Stimulated activated CD8-positive, alpha-beta memory T cell treated with anti-CD3 and anti-CD28 coated beads, Interleukin-15, amount 100 ng/mL, for 4 hours (primary cell): ENCODE results near the gene TAPT1.
"Not testable (repeated sequence)": the region's sequence is repeated elsewhere in the genome, so short reads cannot be mapped to it uniquely, and the experiment has no call there.

ENCODE experiments used
- DNase-seq, 2 donors: peaks; one replicate each; pipeline ENCODE4 v3.0.0-alpha.2; 2020; ENCODE audit warnings: low read depth in 2 of 2

Gene TAPT1

DNA sequence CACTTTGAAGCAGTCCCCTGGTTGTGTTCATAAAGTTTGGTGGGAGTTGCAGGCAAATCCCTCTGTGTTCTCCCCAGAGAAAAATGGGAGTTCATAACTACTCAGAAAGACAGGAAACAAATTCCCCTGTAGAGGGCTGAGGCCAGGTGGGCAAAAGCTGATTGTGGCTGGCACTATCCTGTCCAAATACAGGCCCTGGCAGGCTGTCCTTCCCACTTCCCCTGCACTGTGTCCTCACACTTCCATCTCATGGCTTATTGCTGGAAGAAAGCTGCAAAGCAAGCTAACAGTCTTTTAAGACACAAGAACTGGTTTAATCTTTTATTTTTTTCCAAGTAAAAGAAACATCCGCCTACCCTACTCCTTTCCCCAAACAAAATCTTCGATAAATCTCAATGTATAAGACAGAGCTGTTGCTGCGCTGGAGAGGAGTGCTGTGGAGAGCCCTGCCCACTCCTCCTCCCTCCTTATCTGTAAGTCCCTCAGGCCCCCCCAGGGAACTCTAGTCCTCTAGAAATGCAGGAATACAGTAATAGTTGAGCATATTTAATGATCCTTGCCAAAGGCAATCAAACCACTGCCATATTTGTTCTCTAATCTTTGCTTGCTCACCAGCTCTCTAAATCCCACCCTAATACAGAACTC is 14.0 kb downstream of the TAPT1 start:
- DNase-seq = no peak

DNA sequence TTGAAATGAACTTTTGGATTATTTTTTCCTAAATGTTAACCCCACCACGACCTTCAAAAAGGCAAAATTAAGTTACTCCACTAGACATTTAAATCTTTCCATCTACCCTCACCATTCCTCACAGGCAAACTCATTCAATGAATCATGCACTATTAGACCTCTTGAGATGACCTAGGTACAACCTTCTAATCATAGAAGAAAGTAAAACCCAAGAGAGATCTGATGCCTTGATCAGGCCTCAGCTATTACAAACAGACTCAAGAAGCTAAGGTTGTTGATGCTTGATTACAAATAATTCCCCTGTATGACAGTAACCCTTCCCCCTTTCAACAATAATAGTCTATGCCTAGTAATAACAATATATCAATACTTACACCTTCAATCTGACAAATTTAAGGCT is 18.9 kb downstream of the TAPT1 start:
- no peak for DNase-seq

DNA sequence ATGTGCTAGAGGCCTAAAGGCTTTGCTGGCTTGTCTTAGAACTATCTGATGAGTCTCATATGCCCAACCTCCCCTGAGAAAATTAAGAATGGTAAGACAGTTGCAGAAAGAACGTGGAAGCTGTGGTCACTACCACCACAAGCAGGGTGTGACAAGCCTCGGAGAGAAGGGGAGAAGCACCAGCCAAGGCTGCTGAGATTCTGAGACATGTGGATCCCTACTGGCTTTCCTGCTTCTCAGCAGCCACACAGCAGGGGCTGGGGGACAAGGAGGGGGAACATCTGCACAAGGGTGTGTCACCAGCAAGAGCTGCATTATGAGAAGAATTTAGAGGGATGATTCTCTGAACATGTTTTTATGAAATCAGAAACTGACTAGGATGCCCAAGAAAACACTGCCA is 19.4 kb downstream of the TAPT1 start:
- no peak for DNase-seq

DNA sequence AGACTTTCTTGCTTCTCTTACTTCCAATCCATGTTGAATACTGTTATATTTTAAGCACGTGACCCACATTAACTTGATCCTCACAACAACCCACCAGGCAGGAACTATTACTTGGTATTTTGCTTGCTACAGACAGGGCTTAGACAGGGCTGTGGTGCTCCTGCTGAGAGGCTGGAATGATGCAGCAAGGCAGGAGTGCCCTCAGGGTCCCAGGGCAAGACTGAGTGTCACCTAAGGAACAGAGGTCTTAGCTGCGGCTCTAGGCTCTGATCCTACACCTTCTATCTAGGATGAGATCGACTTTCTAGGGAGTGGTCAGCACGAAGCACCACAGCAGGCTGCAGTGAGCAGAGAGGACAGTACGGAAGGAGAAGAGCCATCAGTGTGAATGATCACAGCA is 20.0 kb downstream of the TAPT1 start:
- no peak for DNase-seq

DNA sequence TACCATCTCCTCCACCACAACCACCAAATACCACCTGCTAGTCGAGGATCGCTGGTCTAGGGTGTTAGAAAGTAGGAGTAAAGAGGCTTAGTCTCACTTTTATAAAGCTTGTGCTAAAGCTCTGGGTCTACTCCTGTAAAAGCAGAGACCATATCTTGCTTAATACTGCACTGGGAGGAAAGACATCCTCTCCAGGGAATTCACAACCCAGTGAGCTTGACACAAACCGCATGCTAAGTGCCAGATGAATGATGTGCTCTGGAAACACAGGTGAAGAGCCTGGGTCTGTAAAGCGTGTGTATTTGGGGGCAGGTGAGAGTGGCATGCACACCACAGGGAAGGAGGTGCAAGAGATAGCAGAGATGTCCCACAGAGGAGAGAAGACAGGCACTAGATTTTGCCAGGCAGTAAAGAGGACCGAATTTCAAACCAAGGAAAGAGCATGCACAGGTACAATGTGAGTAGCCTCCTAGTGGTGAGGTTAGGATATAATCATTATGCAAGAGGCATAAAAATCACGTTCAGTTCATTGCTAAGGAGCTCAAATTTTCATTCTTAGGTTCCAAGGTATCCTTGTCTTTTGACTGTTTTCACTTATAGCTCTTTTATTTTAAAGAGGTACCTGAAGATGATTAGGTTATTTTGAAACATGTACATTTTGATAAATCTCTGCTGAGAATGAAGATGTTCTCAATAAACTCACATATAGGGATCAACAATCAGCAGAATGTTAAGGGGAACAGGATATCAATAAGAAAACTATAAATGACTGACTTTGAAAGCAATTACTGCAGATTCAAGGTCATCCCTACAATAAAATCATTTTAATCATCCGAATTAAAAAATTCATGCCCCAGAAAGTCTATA is 20.7 kb downstream of the TAPT1 start:
- DNase-seq = no peak

DNA sequence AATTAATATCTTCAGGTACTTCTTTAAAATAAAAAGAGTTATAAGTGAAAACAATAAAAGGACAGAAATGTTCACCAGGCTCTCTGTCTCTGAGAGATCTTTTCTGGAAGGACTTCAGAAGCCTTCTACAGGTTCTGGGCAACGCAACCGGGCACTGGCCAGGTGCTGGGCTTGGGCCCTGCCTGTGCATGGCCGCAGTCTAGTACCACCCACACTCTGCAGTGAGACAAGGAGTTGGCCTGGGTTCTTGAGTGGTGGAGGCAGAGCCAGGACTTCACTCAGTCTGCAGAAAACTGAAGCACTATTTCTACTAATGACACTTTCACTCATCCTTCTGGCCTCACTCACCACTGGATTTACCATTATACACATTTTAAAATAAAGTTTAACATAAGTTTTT is 21.8 kb downstream of the TAPT1 start:
- DNase-seq = no peak

DNA sequence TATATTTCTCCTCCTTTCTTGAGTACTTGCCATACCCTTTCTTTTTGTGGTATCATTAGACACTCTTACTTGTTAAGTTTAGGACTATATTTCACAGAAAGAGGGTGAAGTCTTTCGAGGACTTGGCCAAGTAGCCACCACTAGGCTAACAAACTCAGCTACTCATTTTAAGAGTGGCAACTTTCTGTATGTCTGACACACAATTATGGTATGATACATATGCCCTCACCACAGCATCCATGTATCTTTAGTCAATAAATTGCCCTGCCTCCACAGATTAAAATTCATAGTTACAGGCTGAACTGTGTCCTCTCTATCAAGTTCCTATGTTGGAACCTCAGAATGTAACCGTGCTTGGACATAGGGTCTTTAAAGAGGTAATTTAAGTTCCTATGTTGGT is 23.2 kb downstream of the TAPT1 start:
- no peak for DNase-seq

DNA sequence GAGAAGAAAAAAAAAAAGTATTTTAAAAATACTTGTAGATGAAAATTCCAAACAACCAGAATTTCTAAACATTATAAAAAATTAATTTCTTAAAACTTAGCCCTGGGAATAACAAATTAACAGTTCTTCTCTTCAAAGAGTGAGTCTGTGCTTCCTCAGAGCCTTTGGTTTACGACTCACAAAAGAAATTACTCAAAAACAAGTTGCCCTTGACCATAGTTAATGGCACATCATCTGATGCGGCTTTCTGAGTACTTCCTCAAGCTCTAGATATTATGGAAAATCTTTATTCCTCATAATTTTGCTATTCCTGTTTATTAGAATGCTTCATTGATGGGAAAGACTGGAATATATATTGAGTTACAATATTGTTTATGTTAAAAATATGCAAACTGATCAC is 23.7 kb downstream of the TAPT1 start:
- no peak for DNase-seq

DNA sequence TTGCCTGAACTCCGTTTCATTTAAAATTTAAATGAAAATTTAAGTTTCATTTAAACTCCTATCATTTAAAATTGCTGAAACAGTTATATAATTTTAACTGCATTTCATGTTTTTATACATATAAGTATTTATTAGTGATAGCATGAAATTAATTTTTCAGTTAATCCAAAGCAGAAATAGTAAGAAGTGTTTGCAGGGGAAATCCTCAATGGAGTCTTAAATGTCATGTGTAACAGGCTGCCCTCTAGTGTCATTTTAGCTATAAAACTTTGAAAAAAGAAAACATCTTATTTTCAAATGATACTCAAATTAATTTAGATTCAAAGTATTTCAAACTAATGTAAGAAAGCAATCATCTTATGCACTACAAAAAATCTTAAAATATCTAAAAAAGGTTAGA is 27.2 kb downstream of the TAPT1 start:
- DNase-seq = no peak

DNA sequence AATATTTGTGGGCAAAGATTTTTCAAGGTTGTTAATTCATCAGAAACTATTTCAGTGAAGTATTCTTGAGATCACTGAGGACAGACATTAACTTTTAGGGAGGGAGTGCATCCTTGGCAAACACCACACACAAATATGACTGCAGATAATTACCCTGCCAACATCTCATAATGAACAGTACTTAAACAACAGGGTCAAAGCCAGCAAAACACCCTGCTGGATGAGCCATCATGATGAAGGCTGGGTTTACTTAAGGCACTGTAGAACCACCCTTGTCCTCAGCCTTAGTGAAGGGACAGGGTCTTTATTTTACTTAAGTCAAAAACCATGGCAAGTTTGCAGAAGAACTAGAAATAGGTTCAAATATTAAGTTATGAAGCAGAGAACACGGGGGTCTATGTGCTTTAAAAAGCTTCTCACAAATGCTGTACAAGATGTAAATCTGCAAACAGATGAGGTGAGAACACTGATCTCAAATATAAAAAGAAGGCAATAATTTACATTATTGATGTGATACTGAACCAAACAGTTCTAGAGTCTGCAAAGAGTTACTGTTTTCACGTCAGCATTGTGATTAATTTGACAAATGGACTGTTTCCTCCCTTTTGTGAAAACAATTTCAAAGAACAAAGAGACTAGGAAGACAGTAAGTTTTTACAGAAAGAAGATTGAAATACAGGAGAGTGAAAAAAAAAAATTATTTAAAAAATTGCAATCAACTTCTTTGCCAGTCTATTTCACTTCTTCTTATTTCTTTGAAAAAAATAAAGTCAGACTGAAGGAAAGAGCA is 28.2 kb downstream of the TAPT1 start:
- DNase-seq = no peak

DNA sequence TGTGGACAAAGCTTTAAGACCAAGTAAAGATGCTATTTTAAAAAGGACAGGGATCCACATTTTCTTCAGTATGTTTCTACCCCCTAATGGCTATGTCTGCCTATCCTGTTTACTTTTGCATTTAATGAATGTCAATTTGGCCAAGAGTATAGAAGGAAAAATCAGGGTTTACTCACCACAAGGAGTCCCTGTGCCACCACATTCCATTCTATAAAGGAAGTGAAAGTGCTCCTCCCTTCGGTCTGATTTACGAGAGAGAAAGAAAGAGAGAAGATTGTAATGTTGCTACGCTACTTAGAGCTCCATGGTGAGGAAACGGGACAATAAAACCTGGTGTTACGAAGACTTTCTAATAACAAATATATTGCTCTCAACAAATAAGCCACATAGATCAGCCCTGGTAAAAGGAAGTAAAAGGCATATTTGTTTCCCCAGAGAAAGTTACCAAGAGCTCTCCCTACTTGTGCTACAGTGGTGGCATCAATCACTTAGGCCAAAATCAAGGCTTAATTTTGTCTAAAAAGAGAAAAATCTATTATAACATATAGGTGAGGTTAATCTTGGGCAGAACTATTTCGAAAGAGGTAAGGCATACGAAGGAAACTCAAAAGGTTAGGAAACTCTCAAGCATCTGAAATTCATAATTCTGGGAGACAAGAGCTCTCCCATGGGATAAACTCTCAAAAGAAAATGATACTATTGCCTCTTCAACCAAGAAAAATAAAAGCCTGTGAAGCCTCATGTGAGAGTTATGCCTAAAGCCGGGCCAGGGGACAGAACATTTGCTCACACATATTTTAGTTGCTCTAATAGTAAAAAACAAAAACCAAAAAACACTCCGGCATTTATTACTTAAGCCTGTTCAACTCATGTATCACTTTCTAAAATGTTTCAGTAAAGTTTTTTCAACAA is 29.5 kb downstream of the TAPT1 start:
- no peak for DNase-seq

DNA sequence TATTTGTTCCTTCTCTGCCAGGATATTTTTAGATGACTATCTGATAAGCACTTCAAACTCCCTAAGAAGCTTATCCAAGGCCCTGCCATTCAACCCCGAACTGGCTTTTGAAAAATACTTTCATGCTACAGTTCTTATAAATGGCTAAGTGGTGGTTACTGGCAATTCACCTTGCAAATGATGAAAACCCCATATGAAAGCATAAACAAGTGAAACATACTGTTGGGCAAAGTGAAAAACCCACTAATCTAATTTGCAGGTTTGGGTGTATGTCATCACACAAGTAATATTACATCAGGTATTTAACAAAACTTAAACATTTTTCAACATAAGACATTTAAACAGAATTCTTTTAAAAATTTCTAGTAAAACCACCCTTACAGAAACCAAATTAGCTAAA is 31.1 kb downstream of the TAPT1 start:
- no peak for DNase-seq

DNA sequence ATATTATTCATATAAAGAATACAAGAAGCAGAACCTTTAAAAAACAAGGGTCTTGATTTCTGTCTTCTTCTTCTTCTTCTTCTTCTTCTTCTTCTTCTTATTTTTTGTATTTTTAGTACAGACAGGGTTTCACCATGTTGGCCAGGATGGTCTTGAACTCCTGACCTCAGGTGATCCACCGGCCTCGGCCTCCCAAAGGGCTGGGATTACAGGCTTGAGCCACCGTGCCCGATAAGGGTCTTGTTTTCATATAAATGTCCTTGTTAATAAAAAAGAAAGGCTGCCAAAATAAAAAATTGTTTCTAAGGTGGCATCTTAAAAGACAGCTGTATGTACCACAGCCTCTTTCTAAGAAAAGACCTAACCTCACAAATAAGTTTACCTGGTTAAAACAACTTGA is 31.5 kb downstream of the TAPT1 start:
- not testable (repeated sequence) for DNase-seq

DNA sequence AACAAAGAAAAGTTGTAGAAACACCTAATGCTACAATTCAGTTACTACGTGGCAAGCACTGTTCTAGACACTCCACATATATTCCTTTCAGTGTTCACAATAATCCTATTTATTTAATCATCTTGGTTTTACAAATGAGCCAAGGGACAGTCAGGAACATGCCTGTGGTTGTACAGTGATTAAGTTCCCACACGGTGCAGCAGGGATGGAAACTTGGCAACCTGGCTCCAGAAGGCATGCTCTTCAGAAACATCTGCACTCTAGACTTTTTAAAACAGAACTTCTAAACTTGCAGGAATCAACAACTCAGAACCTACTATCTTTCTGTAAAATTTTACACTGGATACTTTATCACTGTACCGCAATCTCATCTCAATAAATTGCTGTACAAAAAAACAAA is 32.1 kb downstream of the TAPT1 start:
- no peak for DNase-seq

DNA sequence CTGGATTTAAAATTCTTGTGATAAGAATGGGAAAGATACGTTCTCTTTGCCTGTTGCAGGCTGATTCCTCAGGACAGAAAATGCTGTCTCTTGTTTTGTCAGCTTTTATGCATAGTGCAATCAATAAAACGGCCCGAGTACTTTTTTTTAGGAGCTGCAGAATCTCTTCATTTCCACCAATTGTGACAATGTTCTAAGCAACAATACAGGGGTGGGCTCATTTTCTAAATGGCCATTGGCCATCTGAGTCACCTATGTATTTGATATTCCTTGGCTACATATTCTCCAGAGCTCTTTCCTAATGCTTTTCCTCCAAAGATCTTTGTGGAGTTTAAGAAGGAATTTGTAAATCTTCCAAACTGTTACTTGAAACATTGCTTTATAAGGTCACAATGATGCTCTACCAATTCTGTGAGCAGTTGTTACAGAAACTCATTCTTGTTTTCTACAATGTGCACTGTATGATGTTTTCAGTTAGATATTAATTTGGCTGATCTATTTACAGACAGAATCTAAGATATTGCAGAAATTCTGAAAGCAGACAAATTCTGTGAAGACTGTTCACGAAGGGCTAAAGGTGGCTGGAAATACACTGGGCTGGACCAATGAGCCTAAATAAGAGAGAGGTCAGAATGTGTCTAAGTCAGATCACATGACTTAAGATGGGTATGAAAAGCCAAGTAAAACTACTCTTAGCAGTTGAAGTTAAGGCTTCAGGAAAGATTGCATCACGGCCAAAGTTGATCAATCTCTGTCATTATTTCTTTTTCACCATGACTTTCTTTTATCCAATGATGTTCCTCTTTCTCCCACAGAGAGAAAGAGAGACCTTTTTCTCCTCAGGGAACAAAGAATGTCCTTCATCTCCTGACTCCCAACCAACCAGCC is 33.4 kb downstream of the TAPT1 start:
- no peak for DNase-seq

DNA sequence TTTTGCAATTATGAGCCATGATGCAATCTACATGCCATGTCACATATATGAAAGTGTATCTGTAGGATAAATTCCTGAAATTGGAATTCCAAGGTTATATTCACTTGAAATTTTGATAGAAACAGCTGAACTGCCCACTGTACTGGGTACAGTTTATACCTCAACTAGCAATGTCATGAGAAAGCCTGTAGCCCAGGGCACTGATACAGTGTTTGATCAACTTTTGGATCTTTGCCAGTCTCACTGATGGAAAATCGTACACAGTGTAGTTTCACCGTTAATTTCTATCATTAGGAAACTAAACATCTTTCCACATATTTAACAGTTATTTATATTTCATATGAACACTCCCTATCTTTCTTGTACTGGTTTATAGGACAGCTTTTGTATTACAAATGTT is 34.2 kb downstream of the TAPT1 start:
- no peak for DNase-seq

DNA sequence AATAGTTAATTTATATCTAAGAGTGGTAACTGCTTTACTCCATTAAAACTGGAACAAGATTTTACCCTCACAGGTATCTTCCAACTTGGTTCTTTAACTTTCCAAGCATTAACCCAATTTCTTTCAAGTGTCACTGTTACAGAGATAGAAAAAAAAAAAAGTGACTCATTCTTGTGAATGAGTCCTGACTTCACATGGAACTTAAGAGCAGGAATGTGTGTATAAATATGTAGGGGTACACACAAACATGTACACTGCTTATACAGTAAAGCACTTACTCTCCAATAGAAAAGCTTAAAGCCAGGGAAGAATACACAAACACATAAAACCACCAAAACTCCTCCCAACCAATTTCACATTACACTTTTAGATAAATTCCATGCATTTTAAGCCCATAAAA is 38.8 kb downstream of the TAPT1 start:
- no peak for DNase-seq

DNA sequence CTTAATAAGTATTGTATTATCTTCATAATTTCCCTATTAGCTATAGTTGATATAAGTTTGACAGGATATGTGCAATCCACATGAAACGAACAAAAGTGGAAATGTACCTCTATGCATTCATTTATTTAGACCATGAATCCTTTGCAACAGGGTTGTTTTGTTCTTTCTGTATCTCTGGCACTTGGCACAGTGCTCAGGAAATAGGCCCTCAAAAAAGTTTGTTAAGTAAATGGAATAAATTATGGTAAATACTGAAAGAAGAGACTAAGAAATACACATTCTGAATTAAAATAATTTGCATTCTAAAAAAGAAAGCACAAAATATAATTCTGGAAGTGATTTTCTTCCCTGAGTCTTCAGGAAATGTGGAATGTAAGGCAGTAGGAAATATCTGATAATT is 39.3 kb downstream of the TAPT1 start:
- no peak for DNase-seq

DNA sequence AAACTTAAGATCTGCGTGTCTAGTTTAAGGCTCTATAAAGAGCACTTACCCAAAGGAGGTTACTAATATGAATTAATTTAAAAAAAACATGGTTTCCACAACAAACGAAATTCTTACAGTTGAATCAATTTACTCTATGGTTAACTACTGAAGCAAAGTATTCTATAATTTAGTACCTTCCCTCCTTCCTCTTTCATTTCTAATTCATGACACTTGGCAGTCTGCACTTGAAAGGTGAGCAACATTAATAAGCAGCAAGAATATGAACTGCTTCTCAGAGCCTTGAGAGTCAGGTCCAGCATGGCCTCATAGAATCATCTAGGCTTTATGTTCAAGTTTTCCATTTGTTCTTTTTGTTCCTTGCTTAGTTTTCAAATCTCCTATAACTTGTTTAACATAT is 42.7 kb downstream of the TAPT1 start:
- DNase-seq = no peak

DNA sequence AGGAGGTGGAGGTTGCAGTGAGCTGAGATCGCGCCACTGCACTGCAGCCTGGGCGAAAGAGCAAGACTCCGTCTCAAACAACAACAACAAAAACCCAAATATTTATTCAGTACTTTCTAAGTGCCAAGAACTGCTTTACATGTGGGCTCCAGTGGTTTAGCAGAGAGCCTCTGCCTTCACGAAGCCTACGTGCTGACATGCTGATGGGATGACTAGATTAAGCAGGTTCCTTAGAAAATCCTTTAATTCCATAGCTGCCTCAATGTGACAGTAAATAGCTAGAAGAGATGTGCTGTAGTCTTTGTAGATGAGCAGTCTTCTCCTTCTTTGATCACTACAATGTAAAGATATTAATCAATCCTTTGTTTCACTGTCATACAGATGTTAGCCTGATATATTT is 49.6 kb downstream of the TAPT1 start:
- DNase-seq = no peak

DNA sequence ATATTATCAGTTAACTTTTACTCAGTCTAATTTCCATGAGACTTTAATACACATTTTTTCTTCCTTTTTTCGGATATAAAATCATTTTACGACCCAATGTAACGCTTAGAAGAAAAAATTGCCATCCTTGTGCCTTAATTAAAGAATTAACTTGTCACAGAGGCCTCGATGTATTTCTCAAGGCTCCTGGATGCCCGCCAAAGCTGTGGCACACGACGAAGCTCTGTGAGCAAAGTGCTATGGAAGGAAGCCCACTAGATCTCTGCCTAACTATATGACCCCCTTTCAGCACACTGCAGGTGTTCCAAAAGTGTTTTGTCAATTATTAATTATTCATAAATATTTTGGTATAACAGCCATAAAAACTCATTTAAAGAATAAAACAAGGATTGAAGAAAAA is 54.4 kb downstream of the TAPT1 start:
- DNase-seq = no peak
